ENCODE results near the gene HIVEP3.
A peak's percentile ranks its signal among the peaks of the same experiment; 100 is the strongest.

Gene HIVEP3

DNA sequence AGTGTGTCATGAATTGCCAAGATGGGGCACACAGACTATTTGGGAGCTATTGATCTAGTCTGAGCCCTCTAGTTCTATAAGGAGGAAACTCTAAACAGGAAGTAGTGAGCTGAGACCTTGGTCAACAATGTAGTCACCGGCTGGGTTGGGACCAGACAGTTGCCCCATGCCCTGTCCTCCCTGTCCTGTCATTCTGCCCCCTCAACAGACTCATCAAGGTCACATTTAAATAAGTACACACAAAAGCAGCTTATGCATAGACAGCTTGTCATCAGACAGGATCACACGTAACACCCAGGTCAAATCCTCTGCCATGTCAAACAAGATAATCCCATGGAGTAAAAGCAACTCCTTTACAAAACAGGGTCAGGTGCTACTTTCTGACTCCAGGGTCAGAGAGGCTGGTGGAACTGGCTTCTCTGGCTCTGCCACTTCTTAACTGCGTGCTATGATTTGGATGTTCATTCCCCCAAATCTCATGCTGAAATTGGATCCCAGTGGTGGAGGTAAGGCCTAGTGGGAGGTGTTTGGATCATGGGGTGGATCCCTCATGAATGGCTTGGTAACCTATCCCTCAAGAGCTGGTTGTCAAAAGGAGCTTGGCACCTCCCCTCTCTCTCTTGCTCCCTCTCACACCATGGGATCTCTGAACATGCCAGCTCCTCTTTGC lies 128.9 kb downstream of the HIVEP3 start:
- no peak for DNase-seq (ENCODE audit: low read depth in 3 of 3)

DNA sequence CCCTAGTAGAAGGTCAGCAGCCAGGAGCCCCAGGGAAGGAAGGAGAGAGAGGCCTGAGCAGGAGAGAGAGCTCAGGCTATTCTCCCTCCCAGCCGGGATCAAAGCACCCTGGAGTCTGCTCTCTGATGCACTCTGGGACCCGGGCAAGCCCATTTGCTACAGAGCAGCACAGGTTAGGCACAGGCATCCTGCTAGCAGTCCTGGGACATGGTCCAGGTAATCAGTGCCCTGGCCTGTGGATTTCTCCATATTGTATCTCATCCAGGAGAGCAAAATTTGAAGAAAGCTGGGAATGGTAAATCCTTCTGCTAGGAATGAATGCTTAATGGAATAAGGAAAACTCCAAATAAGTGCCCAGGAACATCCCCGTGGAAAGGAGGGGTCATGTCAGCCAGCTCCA lies 130.3 kb downstream of the HIVEP3 start:
- DNase-seq (ENCODE audit: low read depth in 3 of 3): no peak

DNA sequence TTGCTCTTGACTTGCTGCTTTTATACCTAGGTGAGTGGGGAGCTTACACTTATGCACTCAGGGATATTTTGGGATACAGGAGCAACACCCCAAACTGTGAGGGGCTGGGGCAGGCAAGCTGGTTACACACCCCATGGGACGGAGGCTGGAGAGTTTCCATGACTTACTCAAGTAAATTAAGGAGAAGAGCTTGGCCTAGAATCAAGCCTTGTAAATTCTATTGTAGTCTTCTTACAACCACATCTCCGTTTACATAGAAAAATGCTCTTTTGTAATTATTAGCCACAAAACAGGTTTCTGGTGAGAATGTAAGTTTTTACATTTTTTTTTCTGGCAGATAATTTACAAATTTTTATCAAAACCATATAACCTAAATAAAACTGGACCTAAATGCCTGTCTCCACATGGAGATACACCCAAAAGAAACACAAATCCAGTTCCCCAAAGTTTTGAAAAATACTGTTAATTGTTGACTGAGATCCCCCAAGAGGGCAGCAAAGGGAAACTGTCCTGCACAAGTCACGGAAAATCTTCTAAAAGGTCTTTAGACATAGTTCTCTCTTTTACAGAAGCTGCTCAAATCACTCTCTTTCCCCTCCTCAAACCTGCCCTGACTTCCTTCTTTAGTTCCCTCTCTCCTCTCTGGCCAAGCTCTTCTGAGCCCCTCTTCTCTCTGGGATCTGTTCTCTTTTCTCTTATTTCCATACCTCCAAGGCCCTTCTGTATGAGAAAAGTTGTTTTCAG lies 134.0 kb downstream of the HIVEP3 start:
- DNase-seq (ENCODE audit: low read depth in 3 of 3): no peak

DNA sequence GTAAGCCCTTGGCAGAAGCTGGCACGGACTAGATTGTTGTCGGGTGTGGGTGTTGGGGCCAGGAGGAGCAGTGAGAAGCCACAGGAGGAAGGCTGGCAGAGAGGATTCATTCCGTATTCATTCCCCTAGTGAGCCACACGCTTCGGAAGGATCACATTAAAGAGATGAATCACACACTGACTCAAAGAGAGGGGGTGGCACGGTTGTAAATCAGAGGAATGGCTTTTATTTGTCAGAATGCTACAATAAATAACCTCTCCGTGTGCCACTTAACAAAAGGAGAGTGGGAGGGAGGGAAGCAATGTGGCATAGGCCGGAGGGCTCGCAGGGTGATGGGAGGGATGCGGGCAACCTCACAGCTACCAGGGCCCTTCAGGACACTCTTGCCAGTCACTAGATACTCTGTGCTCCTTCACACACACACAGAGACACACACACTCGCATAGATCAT lies 135.5 kb downstream of the HIVEP3 start:
- DNase-seq (ENCODE audit: low read depth in 3 of 3): peak in 2 of 3 donors; percentile 40 to 57

DNA sequence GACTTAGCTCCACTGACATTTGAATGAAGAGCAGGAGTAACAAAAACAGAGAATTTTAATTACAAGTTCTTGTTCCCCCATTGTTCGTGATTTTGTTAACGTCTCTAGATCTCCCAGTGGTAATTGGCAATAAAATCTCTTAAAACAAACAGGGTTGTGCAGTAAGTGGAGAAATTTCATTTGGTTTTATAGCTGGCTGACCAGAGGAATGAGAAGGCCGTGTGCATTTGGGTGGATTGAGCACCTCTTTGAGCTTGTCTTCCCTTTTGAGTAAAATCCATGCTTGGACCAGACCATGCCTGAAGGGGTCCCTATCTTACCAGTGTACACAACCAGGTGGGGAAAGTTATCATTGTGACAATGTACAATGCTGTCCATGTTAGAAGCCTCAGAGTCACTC lies 137.8 kb downstream of the HIVEP3 start:
- DNase-seq (ENCODE audit: low read depth in 3 of 3): no peak

DNA sequence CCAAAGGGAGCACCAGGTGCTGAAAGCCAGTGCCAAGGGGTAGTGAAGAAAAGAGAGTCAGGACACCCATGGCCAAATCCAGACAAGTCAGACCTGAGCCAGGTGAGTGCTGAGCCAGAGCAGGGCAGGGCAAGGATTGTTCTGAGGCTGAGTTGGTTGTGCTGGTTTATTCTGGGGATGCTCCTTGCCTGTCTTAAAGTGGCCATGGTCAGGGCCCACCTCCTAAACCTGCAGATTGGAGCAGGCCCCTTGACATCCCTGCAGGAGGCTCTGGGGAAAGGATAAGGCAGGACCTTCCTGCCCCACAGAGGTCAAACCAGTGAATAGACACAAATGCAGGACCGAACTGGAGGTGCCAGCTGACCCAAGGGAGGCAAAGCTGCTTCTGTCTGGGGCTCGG lies 138.4 kb downstream of the HIVEP3 start:
- DNase-seq (ENCODE audit: low read depth in 3 of 3): no peak

DNA sequence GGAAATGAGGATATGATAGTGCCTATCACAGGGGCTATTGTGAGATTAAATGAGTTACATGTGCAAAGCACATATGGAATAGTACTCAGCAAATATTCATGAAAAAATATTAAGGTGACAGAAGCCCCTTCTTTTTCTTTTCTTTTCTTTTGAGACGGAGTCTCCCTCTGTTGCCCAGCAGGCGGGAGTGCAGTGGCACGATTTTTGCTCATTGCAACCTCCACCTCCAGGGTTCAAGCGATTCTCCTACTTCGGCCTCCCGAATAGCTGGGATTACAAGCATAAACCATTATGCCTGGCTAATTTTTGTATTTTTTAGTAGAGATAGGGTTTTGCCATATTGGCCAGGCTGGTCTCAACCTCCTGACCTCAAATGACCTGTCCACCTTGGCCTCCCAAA lies 139.4 kb downstream of the HIVEP3 start:
- no peak for DNase-seq (ENCODE audit: low read depth in 3 of 3)

DNA sequence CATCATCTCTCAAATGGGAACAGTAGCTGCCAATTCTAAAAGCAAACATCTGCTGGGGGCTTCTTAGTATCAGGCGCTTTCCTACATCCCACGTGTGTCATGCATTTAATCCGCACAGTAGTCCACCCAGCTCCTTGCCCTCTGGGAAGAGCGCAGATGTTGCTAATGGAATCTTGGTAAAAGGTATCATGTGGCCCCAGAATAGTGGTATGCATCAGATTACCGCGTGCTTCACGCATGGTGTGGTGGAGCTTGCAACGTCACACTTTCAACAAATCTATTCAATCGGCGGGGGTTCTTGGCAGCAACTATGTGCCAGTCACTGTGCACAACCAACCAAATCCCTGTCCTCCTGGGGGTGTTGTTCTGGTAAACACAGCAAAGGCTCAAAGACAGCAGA lies 141.0 kb downstream of the HIVEP3 start:
- DNase-seq (ENCODE audit: low read depth in 3 of 3): no peak

DNA sequence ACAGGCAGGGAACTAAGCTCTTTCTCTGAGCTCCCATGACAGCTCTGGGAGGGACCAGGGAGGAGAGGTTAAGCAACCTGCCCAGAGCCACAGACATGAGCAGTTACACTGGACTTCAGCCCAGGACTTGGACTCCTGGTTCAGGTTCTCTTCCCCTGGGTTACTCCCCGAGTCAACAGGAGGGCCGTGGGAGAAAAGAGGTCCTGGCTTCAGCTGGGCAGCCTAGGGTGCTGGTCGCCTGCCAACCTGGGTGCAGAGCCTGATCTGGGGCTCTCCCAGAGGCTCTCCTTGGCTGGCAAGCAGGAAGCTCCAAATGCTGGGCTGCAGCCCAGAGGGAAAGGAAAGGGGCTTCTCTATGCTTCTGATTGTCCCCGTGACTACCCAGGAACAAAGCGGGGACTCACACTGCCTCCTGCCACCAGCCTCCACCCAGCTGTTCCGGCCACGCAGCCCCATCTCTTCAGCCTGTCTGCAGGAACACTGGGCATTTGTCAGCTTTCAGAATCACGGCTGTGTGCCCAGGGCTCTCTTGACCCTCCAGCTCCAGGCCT lies 141.8 kb downstream of the HIVEP3 start:
- DNase-seq (ENCODE audit: low read depth in 3 of 3): no peak

DNA sequence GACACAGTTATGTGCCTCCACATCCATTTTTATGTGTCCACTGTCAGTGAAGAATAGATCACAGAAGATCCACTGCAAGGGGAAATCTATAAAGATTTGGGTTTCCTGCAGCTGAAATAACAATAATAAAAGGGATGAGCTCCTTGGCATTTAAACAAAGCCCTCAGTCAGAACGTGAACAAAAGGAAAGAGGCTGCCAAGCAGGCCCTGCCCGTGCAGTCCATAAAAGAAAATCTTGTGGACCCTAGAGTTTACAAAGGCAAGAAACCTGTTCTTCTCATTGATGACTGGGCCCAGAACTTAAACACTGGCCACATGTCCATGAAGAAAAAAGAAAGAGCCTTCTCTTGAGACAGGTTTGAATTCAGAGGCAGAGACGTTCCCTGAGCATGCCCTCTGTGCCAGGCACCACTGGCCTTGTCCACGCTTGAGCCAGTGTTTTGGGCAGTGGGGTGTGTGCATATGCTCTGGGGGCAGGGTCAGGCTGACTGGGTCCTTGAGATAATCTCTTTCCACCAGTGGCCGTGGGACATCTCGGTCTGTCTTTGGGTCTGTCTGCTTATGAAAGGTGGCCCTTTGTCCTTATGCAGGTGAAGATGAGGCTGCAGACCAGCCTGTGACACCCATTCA lies 142.7 kb downstream of the HIVEP3 start:
- DNase-seq (ENCODE audit: low read depth in 3 of 3): no peak

DNA sequence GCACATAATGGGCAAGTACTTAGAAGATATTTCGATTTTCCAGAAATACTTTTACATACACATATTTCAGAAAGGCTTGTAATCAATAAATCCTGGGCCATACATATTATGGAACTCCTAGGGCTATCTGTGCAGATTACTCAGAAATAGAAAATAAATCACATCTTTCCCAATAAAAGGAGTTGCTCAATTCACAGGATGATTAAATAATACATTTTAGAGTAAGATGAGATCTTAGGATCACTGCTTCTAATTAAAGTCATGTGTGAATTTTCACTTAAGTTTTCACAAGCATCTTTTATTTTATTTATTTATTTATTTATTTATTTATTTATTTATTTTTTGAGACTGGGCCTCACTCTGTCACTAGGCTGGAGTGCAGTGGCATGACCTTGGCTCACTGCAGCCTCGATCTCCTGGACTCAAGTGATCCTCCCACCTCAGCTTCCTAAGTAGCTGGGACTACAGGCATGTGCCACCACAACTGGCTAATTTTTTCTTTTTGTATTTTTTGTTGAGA lies 144.2 kb downstream of the HIVEP3 start:
- no peak for DNase-seq (ENCODE audit: low read depth in 3 of 3)

DNA sequence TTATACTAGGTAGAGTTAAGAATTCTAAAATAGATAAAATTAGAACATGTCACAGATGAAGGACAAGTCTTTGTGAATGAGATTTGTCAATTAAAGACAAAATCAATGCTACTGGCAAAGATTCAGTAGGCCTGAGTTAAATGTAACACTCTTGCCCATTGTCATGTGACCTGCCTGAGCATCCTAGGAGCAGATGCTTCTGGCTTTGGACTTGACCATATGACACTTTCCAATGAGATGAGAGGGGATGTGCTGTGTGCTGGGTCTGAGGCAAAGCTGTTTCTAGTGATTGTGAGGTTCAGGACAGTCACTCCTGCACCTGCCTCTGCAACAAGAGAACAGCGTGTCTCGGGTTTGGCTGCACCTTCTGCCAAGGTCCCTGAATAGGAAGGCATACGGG lies 144.9 kb downstream of the HIVEP3 start:
- no peak for DNase-seq (ENCODE audit: low read depth in 3 of 3)

DNA sequence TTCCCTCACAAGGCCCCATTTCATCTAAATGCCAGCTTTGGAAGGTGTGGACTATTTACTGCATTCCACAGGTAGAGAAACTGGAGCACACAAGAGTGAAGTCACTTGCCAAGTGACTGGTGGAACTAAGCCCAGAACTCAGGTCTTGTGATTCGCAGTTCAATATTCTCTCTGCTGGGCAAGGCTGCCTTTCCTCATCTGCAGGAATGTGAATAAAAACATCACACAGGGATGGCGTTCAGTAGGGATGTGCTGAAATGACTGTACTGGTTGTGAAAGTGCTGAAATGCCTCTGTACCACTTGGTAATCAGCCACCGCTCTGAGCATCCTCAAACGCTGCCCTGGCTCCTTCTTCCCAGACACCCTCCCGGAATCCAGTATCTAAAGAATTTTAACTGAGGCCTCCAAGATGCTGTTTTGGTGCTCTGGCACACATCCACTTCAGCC lies 145.6 kb downstream of the HIVEP3 start:
- DNase-seq (ENCODE audit: low read depth in 3 of 3): no peak

DNA sequence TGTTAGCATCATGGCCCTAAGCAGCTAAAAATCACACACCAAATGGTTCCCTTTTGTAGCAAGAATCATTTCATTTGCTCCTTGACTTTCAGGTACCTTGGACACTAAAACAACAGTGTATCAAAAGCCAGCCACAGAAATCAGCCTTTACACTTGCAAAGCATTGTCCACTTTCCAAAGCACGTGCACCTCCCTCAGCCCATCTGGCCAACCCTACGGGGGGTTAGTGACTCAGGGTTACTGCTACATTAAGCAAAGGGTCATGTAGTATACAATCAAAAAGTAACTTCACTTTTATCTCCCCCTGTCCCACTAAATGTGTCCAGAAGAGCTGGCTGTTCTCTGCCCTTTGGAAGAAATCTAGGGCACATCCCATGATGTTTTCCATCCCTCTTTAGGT lies 149.7 kb downstream of the HIVEP3 start:
- DNase-seq (ENCODE audit: low read depth in 3 of 3): no peak

DNA sequence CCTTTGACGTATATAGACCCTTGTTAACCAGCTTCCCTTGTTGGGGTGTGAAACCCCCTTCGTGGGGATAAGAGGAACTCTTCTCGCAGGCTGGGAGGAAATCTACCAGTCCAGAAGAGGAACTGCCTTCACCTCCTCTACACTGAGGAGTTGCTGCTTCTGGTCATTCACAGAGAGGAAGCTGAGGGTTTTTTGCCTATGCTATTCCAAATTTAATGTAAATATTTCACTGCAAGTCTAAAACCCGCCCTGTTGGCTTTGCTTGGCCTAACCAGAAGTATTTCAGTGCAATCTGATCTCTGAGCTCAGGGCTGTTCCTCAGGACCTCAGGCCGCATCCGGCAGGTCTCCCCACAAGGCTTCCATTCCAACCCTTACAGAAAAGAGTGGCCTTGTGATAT lies 150.1 kb downstream of the HIVEP3 start:
- DNase-seq (ENCODE audit: low read depth in 3 of 3): no peak

DNA sequence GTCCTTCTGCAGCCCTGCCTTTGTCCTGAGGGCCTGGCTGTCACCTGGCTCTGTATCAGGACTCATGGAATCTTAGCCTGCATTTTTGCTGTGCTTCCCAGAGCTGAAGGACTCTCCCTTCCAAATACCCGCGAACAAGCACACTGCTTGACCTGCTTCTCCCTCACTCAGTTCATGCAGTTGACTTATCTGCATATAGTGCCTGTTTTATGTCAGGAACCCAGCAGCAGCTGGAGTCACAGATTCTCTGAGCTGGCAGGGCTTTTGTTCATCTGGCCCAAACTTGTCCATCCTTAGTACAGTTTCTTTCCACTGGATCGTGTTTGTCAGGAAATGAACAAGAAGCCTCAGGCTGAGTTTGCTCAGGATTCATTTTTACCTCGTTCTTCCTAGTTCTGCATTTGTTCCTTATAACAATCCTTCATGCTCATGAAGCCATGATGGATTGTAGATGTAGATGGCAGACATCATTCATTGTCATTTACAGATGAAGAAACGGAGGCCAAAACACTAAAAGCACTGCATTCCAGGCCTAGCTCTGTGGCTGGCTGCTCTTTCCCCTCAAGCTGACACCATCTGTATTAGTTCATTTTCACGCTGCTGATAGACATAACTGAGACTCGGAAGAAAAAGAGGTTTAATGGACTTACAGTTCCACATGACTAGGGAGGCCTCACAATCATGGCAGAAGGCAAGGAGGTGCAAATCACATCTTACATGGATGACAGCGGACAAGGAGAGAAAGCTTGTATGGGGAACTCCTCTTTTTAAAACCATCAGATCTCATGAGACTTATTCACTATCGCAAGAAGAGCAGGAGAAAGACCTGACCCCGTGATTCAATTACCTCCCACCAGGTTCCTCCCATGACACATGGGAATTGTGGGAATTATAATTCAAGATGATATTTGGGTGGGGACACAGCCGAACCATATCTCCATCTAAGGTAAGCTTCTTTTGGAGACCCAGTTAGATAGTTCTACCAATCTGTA lies 150.9 kb downstream of the HIVEP3 start:
- no peak for DNase-seq (ENCODE audit: low read depth in 3 of 3)

DNA sequence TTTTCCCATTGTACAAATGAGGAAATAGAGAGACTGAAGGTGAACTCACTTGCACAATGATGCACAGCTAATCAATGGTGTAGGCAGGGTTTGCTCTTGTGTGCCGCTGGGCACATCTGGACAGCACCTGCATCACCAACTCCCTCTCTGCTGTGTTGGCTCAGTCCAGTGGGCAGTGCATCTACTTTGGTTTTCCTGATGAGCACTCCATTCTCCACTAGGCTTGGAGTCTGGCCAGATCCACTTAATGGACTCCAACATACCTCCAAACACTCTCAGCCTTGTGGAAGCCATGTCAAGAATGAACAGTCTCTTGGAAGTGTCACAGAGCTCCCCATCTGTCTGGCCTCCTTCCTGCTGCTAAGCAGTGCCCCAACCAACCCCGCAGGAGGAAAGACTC lies 152.2 kb downstream of the HIVEP3 start:
- DNase-seq (ENCODE audit: low read depth in 3 of 3): no peak

DNA sequence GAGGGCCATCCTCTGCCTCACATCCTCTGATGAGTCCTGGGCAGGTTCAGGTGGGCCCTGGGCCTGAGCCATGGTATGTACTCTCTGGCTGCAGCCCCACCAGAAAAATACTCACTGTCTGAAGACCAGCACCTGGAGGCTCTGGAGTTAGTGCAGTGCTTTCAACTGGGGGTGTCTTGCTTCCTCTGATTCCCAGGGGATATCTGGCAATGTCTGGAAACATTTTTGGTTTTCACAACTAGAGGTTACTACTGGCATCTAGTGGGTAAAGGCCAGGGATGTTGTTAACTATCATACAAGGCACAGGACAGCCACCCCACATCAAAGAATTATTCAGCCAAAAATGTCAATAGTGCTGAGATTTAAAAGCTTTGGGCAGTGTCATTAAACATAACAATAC lies 152.7 kb downstream of the HIVEP3 start:
- DNase-seq (ENCODE audit: low read depth in 3 of 3): no peak

DNA sequence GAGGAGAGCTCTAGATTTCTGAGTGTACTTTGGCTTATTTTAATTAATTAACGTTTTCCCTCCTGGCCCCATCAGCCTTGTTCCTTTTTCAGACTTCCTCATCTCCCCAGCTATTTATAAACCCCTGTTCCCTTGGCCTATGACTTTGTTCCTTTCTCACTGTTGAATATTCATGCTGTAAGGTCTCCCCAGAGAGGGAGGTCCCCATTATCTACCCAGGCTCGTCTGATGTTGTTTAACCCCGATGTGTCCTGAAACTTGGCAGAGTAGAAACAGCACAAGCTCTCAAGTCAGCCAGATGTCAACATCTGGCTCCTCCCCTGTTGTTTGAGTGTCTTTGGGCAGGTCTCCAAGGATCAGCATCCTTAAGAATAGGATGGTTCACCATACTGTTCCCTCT lies 153.6 kb downstream of the HIVEP3 start:
- DNase-seq (ENCODE audit: low read depth in 3 of 3): no peak

DNA sequence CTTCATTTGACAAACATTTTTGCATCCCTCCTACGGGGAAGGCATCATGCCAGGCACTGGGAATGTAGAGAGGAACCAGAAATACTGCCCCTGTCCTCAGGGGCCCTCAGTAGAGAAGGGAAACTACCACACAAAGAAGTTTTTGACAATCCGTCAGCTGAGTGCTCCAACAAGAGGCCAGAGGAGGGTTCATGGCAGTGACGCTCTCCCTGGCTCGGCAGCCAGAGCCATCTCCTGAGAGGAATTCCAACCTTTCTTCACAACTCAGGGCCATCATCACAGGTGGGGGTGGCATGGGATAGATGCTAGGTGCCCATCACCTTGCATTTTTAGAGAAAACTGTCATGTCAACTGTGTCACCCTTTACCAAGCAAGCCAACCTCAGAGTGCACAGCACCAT lies 154.1 kb downstream of the HIVEP3 start:
- no peak for DNase-seq (ENCODE audit: low read depth in 3 of 3)

DNA sequence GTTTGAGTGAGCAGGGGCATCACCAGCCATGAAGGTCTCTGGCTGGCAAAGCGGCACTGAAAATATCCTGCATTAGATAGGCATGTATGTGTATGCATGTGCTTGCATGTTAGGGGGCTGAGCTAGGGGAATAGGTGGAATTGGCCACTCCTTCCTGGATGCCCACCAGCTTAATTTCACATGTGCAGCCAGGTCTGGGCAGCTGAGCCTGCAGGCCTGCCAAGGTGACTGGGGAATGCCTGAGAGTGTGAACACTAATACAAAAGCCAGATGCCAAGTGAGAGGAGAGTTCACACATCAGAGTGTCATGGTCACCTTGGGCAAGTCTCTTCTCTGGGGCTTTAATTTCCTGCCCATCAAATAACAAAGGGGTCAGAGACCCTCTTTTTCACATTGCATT lies 155.9 kb downstream of the HIVEP3 start:
- DNase-seq (ENCODE audit: low read depth in 3 of 3): no peak
